ENCODE measurements around the gene KCNK15.

KCNK15 gene

GRCh38 chr20:44785768-44786167, 40.1 kb downstream of the KCNK15 start:
- H3K27ac ChIP-seq (ENCODE audit: low read length): no peak overlapping the region
- H3K9ac ChIP-seq (ENCODE audit: low read length): no peak overlapping the region
- H3K4me3 ChIP-seq (ENCODE audit: low read length): no peak overlapping the region
- no peaks in the 10 kb centered on the region for H3K36me3 ChIP-seq (ENCODE audit: control insufficient read depth, low read depth, low read length)
- H3K9me3 ChIP-seq (ENCODE audit: control insufficient read depth, low read depth, low read length): no peaks in the 10 kb centered on the region
- peaks cover 20% of the 10 kb centered on the region for H3K4me1 ChIP-seq (ENCODE audit: control insufficient read depth, low read depth, low read length)
- no peaks in the 10 kb centered on the region for H3K27me3 ChIP-seq (ENCODE audit: control insufficient read depth, insufficient read depth, low read length)

GRCh38 chr20:44787299-44787698, 41.6 kb downstream of the KCNK15 start:
- H3K9ac ChIP-seq (ENCODE audit: low read length): no peak overlapping the region
- no peaks in the 10 kb centered on the region for H3K36me3 ChIP-seq (ENCODE audit: control insufficient read depth, low read depth, low read length)
- H3K9me3 ChIP-seq (ENCODE audit: control insufficient read depth, low read depth, low read length): no peaks in the 10 kb centered on the region
- H3K27me3 ChIP-seq (ENCODE audit: control insufficient read depth, insufficient read depth, low read length): no peaks in the 10 kb centered on the region
- H3K4me3 ChIP-seq (ENCODE audit: low read length): no peak overlapping the region
- H3K4me1 ChIP-seq (ENCODE audit: control insufficient read depth, low read depth, low read length): peaks cover 20% of the 10 kb centered on the region
- no peak overlapping the region for H3K27ac ChIP-seq (ENCODE audit: low read length)

- Histone ChIP-seq H3K36me3 (ENCODE audit: control insufficient read depth, low read depth, low read length) (no peaks in the 10 kb centered on the region), H3K27me3 (ENCODE audit: control insufficient read depth, insufficient read depth, low read length) (no peaks in the 10 kb centered on the region), H3K9me3 (ENCODE audit: control insufficient read depth, low read depth, low read length) (no peaks in the 10 kb centered on the region), H3K27ac (ENCODE audit: low read length) (no peak overlapping the region), H3K4me3 (ENCODE audit: low read length) (no peak overlapping the region), H3K9ac (ENCODE audit: low read length) (no peak overlapping the region), H3K4me1 (ENCODE audit: control insufficient read depth, low read depth, low read length) (peaks cover 25% of the 10 kb centered on the region)
These were observed 43.2 kb downstream of the KCNK15 start for GRCh38 chr20:44788706-44789456.

- Histone ChIP-seq H3K36me3 (ENCODE audit: control insufficient read depth, low read depth, low read length) (no peaks in the 10 kb centered on the region), H3K27me3 (ENCODE audit: control insufficient read depth, insufficient read depth, low read length) (no peaks in the 10 kb centered on the region), H3K27ac (ENCODE audit: low read length) (no peak overlapping the region), H3K9me3 (ENCODE audit: control insufficient read depth, low read depth, low read length) (no peaks in the 10 kb centered on the region), H3K9ac (ENCODE audit: low read length) (no peak overlapping the region), H3K4me3 (ENCODE audit: low read length) (no peak overlapping the region), H3K4me1 (ENCODE audit: control insufficient read depth, low read depth, low read length) (peaks cover 9% of the 10 kb centered on the region)
These were observed 45.2 kb downstream of the KCNK15 start for GRCh38 chr20:44790638-44791393.

- Histone ChIP-seq H3K36me3 (ENCODE audit: control insufficient read depth, low read depth, low read length) (no peaks in the 10 kb centered on the region), H3K4me1 (ENCODE audit: control insufficient read depth, low read depth, low read length) (peaks cover 18% of the 10 kb centered on the region), H3K9me3 (ENCODE audit: control insufficient read depth, low read depth, low read length) (no peaks in the 10 kb centered on the region), H3K9ac (ENCODE audit: low read length) (no peak overlapping the region), H3K27ac (ENCODE audit: low read length) (no peak overlapping the region), H3K4me3 (ENCODE audit: low read length) (no peak overlapping the region), H3K27me3 (ENCODE audit: control insufficient read depth, insufficient read depth, low read length) (no peaks in the 10 kb centered on the region)
These were observed 47.1 kb downstream of the KCNK15 start for GRCh38 chr20:44792796-44793195.

- Histone ChIP-seq H3K36me3 (ENCODE audit: control insufficient read depth, low read depth, low read length) (no peaks in the 10 kb centered on the region), H3K27ac (ENCODE audit: low read length) (no peak overlapping the region), H3K4me3 (ENCODE audit: low read length) (no peak overlapping the region), H3K9ac (ENCODE audit: low read length) (no peak overlapping the region), H3K9me3 (ENCODE audit: control insufficient read depth, low read depth, low read length) (no peaks in the 10 kb centered on the region), H3K27me3 (ENCODE audit: control insufficient read depth, insufficient read depth, low read length) (no peaks in the 10 kb centered on the region), H3K4me1 (ENCODE audit: control insufficient read depth, low read depth, low read length) (peaks cover 18% of the 10 kb centered on the region)
These were observed 50.2 kb downstream of the KCNK15 start for GRCh38 chr20:44795836-44796235.

- Histone ChIP-seq H3K27me3 (ENCODE audit: control insufficient read depth, insufficient read depth, low read length) (no peaks in the 10 kb centered on the region), H3K4me1 (ENCODE audit: control insufficient read depth, low read depth, low read length) (peaks cover 18% of the 10 kb centered on the region), H3K9ac (ENCODE audit: low read length) (no peak overlapping the region), H3K27ac (ENCODE audit: low read length) (no peak overlapping the region), H3K4me3 (ENCODE audit: low read length) (no peak overlapping the region), H3K36me3 (ENCODE audit: control insufficient read depth, low read depth, low read length) (no peaks in the 10 kb centered on the region), H3K9me3 (ENCODE audit: control insufficient read depth, low read depth, low read length) (no peaks in the 10 kb centered on the region)
These were observed 50.6 kb downstream of the KCNK15 start for GRCh38 chr20:44796311-44796710.

- Histone ChIP-seq H3K4me1 (ENCODE audit: control insufficient read depth, low read depth, low read length) (peaks cover 18% of the 10 kb centered on the region), H3K9ac (ENCODE audit: low read length) (no peak overlapping the region), H3K4me3 (ENCODE audit: low read length) (no peak overlapping the region), H3K36me3 (ENCODE audit: control insufficient read depth, low read depth, low read length) (no peaks in the 10 kb centered on the region), H3K27me3 (ENCODE audit: control insufficient read depth, insufficient read depth, low read length) (no peaks in the 10 kb centered on the region), H3K27ac (ENCODE audit: low read length) (no peak overlapping the region), H3K9me3 (ENCODE audit: control insufficient read depth, low read depth, low read length) (no peaks in the 10 kb centered on the region)
These were observed 51.2 kb downstream of the KCNK15 start for GRCh38 chr20:44796758-44797457.

GRCh38 chr20:44799691-44800090, 54.0 kb downstream of the KCNK15 start:
- Histone ChIP-seq H3K27me3 (ENCODE audit: control insufficient read depth, insufficient read depth, low read length) (no peaks in the 10 kb centered on the region), H3K36me3 (ENCODE audit: control insufficient read depth, low read depth, low read length) (no peaks in the 10 kb centered on the region), H3K27ac (ENCODE audit: low read length) (no peak overlapping the region), H3K4me3 (ENCODE audit: low read length) (no peak overlapping the region), H3K9ac (ENCODE audit: low read length) (no peak overlapping the region), H3K4me1 (ENCODE audit: control insufficient read depth, low read depth, low read length) (peaks cover 14% of the 10 kb centered on the region), H3K9me3 (ENCODE audit: control insufficient read depth, low read depth, low read length) (no peaks in the 10 kb centered on the region)

GRCh38 chr20:44800391-44801046, 54.9 kb downstream of the KCNK15 start:
- no peak overlapping the region for H3K9ac ChIP-seq (ENCODE audit: low read length)
- H3K27ac ChIP-seq (ENCODE audit: low read length): no peak overlapping the region
- no peak overlapping the region for H3K4me3 ChIP-seq (ENCODE audit: low read length)
- H3K27me3 ChIP-seq (ENCODE audit: control insufficient read depth, insufficient read depth, low read length): no peaks in the 10 kb centered on the region
- H3K4me1 ChIP-seq (ENCODE audit: control insufficient read depth, low read depth, low read length): peaks cover 16% of the 10 kb centered on the region
- no peaks in the 10 kb centered on the region for H3K9me3 ChIP-seq (ENCODE audit: control insufficient read depth, low read depth, low read length)
- no peaks in the 10 kb centered on the region for H3K36me3 ChIP-seq (ENCODE audit: control insufficient read depth, low read depth, low read length)

All from iPS-18a (cell line).